Ovary (tissue), 9 donors: Measurements from ENCODE around the gene DEDD. TPM values are rescaled to one million over a fixed set of nuclear protein-coding genes. Genes with fewer than 3 reads are reported as not detected.

Experiments
- DNase-seq, 5 donors: peaks; one replicate each; pipeline ENCODE4 v3.0.0-alpha.2; 2019 to 2020
- H3K27ac ChIP-seq, 2 donors: fragments of 200-600 bp; one replicate each; pipeline versions ENCODE4 v1.5.1 to v1.8.0; 2019 to 2022
- H3K27me3 ChIP-seq: fragments of 200-600 bp; one replicate; pipeline ENCODE4 v1.8.0; 2022
- H3K36me3 ChIP-seq: fragments of 200-600 bp; sonication (generic); one replicate; pipeline ENCODE4 v1.5.1; 2019
- H3K4me1 ChIP-seq: one replicate; pipeline ENCODE4 v1.8.1; 2013; ENCODE audit warnings: mild to moderate bottlenecking, moderate library complexity; ENCODE audit not compliant: insufficient read depth
- H3K4me3 ChIP-seq: fragments of 200-600 bp; sonication (generic); one replicate; pipeline ENCODE4 v1.5.1; 2017
- H3K9me3 ChIP-seq, 2 donors: fragments of 200-600 bp in 1 of 2; sonication (generic) in 1 of 2; one replicate each; pipeline versions ENCODE4 v1.5.1 to v1.8.1; 2013 to 2019; ENCODE audit warnings: mild to moderate bottlenecking in 1 of 2, moderate library complexity in 1 of 2
- EP300 ChIP-seq: sonication (generic); formaldehyde crosslinking; IDR thresholded peaks from one replicate; pipeline ENCODE4 v1.6.1; 2017; ENCODE audit warnings: antibody characterized with exemption
- POLR2A ChIP-seq: fragments of 450-650 bp; IDR thresholded peaks from one replicate; pipeline ENCODE4 v1.6.1; 2017; ENCODE audit warnings: antibody characterized with exemption, mild to moderate bottlenecking, moderate library complexity
- WGBS, 3 donors: extraction: QIAGEN DNeasy Blood & Tissue Kit in 1 of 3; methylation state at CpG; one replicate each; pipeline versions ENCODE4 v1.1.5 to v1.1.7; 2013 to 2017; 5-methylcytosine and 5-hydroxymethylcytosine counted together
- intact Hi-C, 4 donors: fragments of 100-400 bp; cut with DNase I; formaldehyde crosslinking; loops; one replicate each; pipeline versions ENCODE4 v1.11.0 to v1.15.1; 2022 to 2023
- polyA plus RNA-seq, 2 donors: library from polyadenylated mRNA; stranded (reverse); fragments of 200-250 nt in 1 of 2; fragments of 350-450 nt in 1 of 2; fragmentation: Illumina TruSeq in 1 of 2; extraction: RNeasy Lipid Tissue Mini Kit (QIAGEN cat#74804) in 1 of 2; gene quantifications; one replicate each; pipeline ENCODE4 v1.2.3, GENCODE V29; 2013 to 2014
- total RNA-seq, 7 donors: library from RNA; depleted of rRNA in 2 of 7; stranded (reverse); fragments of >200 nt in 2 of 7; fragmentation: NEBNext Ultra II Directional in 3 of 7; extraction: Animal tissue kit (Norgen Biotek cat#: 25700) in 3 of 7; gene quantifications; one replicate each; pipeline versions ENCODE4 v1.1.0 to v1.2.4, GENCODE V29; 2016 to 2023
- TF ChIP-seq, protein P1 (sequence below), 3 donors: fragments of 450-650 bp in 2 of 3; fragments of 200-600 bp in 1 of 3; IDR thresholded peaks; one replicate each; pipeline versions ENCODE4 v1.5.1 to v1.8.0; 2016 to 2022; ENCODE audit warnings: antibody characterized with exemption in 3 of 3, mild to moderate bottlenecking in 1 of 3
- donor health status: DM: no; HTN: no; CAD: no; lungs with moderate emphysema.
- donor health status: DM: no; HTN: no; CAD: no.
- donor health status: Bipolar disorder and iron deficiency.
- donor health status: DM: yes; HTN: yes; CAD: no.
- donor health status: DM: no; HTN: no; CAD: no.
- donor health status: DM: yes; HTN: yes; CAD: no.

DEDD gene
- total and polyA plus RNA-seq, 9 donors, result 19.0 to 53.9 (median 38.1) TPM

GRCh38 chr1:161111117-161111516 lies 21.4 kb downstream of the DEDD start:
- no peaks in the 10 kb centered on the region for H3K27me3 ChIP-seq
- H3K36me3 ChIP-seq, result no peaks in the 10 kb centered on the region
- no peak for DNase-seq
- WGBS, 3 donors, result 92 to 94% (median 93%) methylated on average over 3 of the region's 3 CpGs
- intact Hi-C loops, result no loop called here
- H3K4me1 ChIP-seq, result peaks cover 5% of the 10 kb centered on the region
- no peak overlapping the region for H3K27ac ChIP-seq
- TF ChIP-seq EP300, result no peak
- no peak for TF ChIP-seq POLR2A
- TF ChIP-seq, protein P1, sequence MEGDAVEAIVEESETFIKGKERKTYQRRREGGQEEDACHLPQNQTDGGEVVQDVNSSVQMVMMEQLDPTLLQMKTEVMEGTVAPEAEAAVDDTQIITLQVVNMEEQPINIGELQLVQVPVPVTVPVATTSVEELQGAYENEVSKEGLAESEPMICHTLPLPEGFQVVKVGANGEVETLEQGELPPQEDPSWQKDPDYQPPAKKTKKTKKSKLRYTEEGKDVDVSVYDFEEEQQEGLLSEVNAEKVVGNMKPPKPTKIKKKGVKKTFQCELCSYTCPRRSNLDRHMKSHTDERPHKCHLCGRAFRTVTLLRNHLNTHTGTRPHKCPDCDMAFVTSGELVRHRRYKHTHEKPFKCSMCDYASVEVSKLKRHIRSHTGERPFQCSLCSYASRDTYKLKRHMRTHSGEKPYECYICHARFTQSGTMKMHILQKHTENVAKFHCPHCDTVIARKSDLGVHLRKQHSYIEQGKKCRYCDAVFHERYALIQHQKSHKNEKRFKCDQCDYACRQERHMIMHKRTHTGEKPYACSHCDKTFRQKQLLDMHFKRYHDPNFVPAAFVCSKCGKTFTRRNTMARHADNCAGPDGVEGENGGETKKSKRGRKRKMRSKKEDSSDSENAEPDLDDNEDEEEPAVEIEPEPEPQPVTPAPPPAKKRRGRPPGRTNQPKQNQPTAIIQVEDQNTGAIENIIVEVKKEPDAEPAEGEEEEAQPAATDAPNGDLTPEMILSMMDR (IDR thresholded peaks at IDR 0.05), result no peak
- H3K9me3 ChIP-seq, result no peaks in the 10 kb centered on the region
- H3K4me3 ChIP-seq, result no peak overlapping the region

DNA sequence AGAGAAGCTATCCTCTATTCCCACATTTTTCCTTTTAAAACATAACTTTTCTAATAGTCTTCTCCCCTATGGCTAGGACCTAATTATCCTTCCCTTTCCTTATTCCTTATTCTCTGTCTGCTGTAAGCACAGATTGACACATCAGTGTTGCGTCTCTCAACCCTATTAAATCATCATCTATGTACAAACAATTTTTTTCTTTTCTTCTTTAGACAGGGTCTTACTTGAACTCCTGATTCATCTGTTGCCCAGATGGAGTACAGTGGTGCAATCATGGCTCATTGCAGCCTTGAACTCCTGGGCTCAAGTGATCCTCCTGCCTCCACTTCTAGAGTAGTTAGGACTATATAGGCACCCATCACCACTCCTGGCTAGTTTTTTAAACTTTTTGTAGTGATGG lies 26.0 kb downstream of the DEDD start:
- H3K4me1 ChIP-seq, result no peaks in the 10 kb centered on the region
- H3K27ac ChIP-seq, result no peak overlapping the region
- H3K9me3 ChIP-seq, result no peaks in the 10 kb centered on the region
- DNase-seq, result no peak
- no peak overlapping the region for H3K4me3 ChIP-seq
- 94 to 95% (median 94%) methylated on average over 1 of the region's 1 CpG for WGBS, 3 donors
- H3K27me3 ChIP-seq, result no peaks in the 10 kb centered on the region
- TF ChIP-seq EP300 (no peak), POLR2A (no peak)
- TF ChIP-seq, protein P1 (IDR thresholded peaks at IDR 0.05), result no peak
- H3K36me3 ChIP-seq, result no peaks in the 10 kb centered on the region
- intact Hi-C loops, result loop anchor here in 1 of 4 donors (10.0 kb wide), 1 partner anchor 432 kb away; no protein-coding TSS in a partner anchor

- no peak for TF ChIP-seq POLR2A
- TF ChIP-seq, protein P1 (IDR thresholded peaks at IDR 0.05), result no peak
- no peak for TF ChIP-seq EP300
- DNase-seq, result no peak
- 26 to 28% (median 27%) methylated on average over 2 of the region's 2 CpGs for WGBS, 3 donors
- H3K36me3 ChIP-seq, result no peaks in the 10 kb centered on the region
- H3K4me3 ChIP-seq, result no peak overlapping the region
- intact Hi-C loops, result loop anchor here in 1 of 4 donors (10.0 kb wide), 1 partner anchor 426 kb away; no protein-coding TSS in a partner anchor
- H3K27me3 ChIP-seq, result no peaks in the 10 kb centered on the region
- H3K4me1 ChIP-seq, result peaks cover 8% of the 10 kb centered on the region
- no peak overlapping the region for H3K27ac ChIP-seq
- H3K9me3 ChIP-seq, result no peaks in the 10 kb centered on the region
Observed at GRCh38 chr1:161100556-161100955, 31.9 kb downstream of the DEDD start.

DNA sequence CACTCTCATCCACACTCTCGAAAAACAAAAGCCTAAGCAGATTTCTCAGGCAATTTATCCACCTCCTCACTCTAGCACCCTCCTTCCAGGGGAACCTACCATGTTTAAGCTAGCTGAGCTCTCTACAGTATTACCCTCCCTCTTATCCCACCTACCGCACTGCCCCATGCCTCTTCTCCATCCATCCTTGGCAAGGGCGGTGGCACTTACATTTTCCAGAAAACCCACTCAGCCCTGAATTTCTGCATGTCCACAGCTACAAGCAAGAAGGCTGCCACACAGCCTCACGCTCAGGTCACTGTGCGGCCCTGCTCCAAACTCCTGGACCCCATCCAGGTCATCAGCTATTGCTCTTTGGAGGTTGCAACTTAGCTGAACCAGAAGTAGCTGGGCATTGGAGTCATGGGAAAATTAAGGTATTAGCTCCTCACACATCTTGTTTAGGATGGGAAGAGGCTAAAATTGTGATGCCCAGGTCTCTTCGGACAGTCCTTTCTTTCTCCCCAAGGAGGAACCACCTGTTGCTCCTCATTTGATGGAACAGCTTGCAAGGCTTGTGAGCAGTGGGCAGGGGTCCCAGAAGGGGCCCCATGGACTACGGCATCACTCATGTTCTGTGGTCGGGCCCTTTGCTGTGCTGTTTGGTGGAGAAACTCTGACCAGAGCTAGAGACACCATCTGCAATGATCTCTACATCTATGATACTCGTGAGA lies 33.2 kb downstream of the DEDD start:
- intact Hi-C loops, result loop anchor here (5.0 to 10.0 kb wide), 5 partner anchors 54 to 422 kb away; partner anchors contain the start of gene USF1 (in 2 of the 4)
- Histone ChIP-seq H3K36me3 (no peaks in the 10 kb centered on the region), H3K27me3 (no peaks in the 10 kb centered on the region), H3K4me3 (peak overlapping the region; percentile 48), H3K27ac (no peak overlapping the region), H3K9me3 (no peaks in the 10 kb centered on the region), H3K4me1 (peaks cover 8% of the 10 kb centered on the region)
- 75 to 80% (median 78%) methylated on average over 9 of the region's 9 CpGs for WGBS, 3 donors
- no peak for DNase-seq
- no peak for TF ChIP-seq EP300
- no peak for TF ChIP-seq POLR2A
- TF ChIP-seq, protein P1 (IDR thresholded peaks at IDR 0.05), result no peak
